ENCODE data around the gene GABRR1. TPM values are rescaled to one million over a fixed set of nuclear protein-coding genes. Genes with fewer than 3 reads are reported as not detected.

Gene GABRR1
- total RNA-seq, 1 donor from 2014 or later = not detected

DNA sequence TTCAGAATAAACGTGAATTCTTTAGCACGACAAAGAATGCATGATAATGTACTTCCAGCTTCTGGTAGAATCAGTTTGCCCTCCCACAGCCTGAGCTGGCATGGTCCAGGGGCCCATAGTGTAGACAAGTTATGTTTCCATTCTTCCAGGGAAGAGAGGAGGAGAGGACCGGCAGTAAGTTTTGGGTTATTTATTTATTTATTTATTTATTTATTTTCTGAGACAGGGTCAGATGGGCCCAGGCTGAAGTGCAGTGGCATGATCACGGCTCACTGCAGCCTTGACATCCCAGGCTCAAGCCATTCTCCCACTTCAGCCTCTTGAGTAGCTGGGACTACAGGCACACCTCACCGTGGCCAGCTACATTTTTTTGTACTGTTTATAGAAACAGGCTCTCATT, 4.7 kb downstream of the GABRR1 start:
- CTCF ChIA-PET = no interaction called here
- POLR2A ChIA-PET = no interaction called here
- Mint-ChIP-seq H3K9me3 (no peaks in the 10 kb centered on the region), H3K27ac (no peak overlapping the region), H3K36me3 (ENCODE audit: low read depth) (no peaks in the 10 kb centered on the region), H3K4me1 (no peaks in the 10 kb centered on the region), H3K27me3 (peaks cover 21% of the 10 kb centered on the region), H3K4me3 (no peak overlapping the region)
- intact Hi-C loops (cut with micrococcal nuclease) = no loop called here
- TF ChIP-seq, protein P1, sequence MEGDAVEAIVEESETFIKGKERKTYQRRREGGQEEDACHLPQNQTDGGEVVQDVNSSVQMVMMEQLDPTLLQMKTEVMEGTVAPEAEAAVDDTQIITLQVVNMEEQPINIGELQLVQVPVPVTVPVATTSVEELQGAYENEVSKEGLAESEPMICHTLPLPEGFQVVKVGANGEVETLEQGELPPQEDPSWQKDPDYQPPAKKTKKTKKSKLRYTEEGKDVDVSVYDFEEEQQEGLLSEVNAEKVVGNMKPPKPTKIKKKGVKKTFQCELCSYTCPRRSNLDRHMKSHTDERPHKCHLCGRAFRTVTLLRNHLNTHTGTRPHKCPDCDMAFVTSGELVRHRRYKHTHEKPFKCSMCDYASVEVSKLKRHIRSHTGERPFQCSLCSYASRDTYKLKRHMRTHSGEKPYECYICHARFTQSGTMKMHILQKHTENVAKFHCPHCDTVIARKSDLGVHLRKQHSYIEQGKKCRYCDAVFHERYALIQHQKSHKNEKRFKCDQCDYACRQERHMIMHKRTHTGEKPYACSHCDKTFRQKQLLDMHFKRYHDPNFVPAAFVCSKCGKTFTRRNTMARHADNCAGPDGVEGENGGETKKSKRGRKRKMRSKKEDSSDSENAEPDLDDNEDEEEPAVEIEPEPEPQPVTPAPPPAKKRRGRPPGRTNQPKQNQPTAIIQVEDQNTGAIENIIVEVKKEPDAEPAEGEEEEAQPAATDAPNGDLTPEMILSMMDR (IDR thresholded peaks at IDR 0.05) = no peak
- ATAC-seq (ENCODE audit: low read depth) (no peak), DNase-seq (no peak)

DNA sequence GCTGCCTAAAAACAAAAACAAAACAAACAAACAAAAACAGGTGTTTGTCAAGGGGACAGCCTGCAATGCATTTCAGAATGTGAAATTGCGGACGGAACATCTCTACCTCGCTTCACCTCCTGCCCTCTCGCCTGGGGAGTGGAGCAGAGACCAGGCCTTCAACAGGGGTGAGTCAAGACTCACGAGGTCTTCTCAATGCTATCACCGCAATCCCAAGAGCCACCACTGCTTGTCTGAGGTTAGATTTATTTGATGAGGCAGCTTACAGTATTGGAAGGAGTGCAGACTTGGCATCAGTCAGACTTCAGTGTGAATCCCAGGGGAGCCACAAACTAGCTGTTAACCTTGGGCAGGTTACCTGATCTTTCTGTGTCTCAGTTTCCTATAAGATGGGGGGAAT, 7.7 kb downstream of the GABRR1 start:
- POLR2A ChIA-PET = no interaction called here
- TF ChIP-seq, protein P1 (IDR thresholded peaks at IDR 0.05) = no peak
- no peaks in the 10 kb centered on the region for H3K4me1 Mint-ChIP-seq
- intact Hi-C loops (cut with micrococcal nuclease) = no loop called here
- ATAC-seq (ENCODE audit: low read depth) = no peak
- CTCF ChIA-PET = no interaction called here
- DNase-seq = no peak
- peaks cover 11% of the 10 kb centered on the region for H3K27me3 Mint-ChIP-seq
- H3K36me3 Mint-ChIP-seq (ENCODE audit: low read depth) = no peaks in the 10 kb centered on the region
- no peaks in the 10 kb centered on the region for H3K9me3 Mint-ChIP-seq
- no peak overlapping the region for H3K4me3 Mint-ChIP-seq
- H3K27ac Mint-ChIP-seq = no peak overlapping the region

DNA sequence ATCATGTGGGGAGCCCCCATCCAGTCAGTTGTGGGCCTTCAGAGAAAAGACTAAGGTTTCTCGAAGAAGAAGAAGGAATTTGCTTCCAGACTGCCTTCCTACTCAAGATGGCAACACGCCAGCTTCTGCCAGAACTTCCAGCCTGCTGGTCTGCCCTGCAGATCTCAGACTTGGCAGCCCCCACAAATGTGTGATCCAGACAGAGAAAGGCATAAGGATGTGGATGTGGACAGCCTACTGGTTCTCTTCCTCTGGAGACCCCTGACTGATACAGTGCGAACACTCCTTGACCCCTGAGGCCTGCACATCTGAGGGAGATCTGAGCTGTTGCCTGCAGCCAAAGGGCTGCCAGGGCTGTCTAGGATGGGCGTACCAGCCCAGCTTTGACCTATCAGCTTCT, 8.6 kb downstream of the GABRR1 start:
- no peaks in the 10 kb centered on the region for H3K9me3 Mint-ChIP-seq
- ATAC-seq (ENCODE audit: low read depth) (no peak), DNase-seq (no peak)
- no peak overlapping the region for H3K4me3 Mint-ChIP-seq
- TF ChIP-seq, protein P1 (IDR thresholded peaks at IDR 0.05) = no peak
- ChIA-PET CTCF (no interaction called here), POLR2A (no interaction called here)
- no peak overlapping the region for H3K27ac Mint-ChIP-seq
- H3K4me1 Mint-ChIP-seq = no peaks in the 10 kb centered on the region
- intact Hi-C loops (cut with micrococcal nuclease) = no loop called here
- peaks cover 8% of the 10 kb centered on the region for H3K27me3 Mint-ChIP-seq
- H3K36me3 Mint-ChIP-seq (ENCODE audit: low read depth) = no peaks in the 10 kb centered on the region

GRCh38 chr6:89205819-89206218, 11.3 kb downstream of the GABRR1 start:
- Mint-ChIP-seq H3K4me1 (no peaks in the 10 kb centered on the region), H3K36me3 (ENCODE audit: low read depth) (no peaks in the 10 kb centered on the region), H3K27me3 (peaks cover under 1% of the 10 kb centered on the region), H3K9me3 (no peaks in the 10 kb centered on the region), H3K4me3 (no peak overlapping the region), H3K27ac (no peak overlapping the region)
- TF ChIP-seq, protein P1 (IDR thresholded peaks at IDR 0.05) = no peak
- DNase-seq (no peak), ATAC-seq (ENCODE audit: low read depth) (no peak)
- POLR2A ChIA-PET = no interaction called here
- CTCF ChIA-PET = no interaction called here
- intact Hi-C loops (cut with micrococcal nuclease) = no loop called here

- H3K36me3 Mint-ChIP-seq (ENCODE audit: low read depth) = no peaks in the 10 kb centered on the region
- H3K9me3 Mint-ChIP-seq = no peaks in the 10 kb centered on the region
- no peak for DNase-seq
- peaks cover 7% of the 10 kb centered on the region for H3K27me3 Mint-ChIP-seq
- ChIA-PET POLR2A (no interaction called here), CTCF (no interaction called here)
- intact Hi-C loops (cut with micrococcal nuclease) = no loop called here
- ATAC-seq (ENCODE audit: low read depth) = no peak
- H3K4me1 Mint-ChIP-seq = no peaks in the 10 kb centered on the region
- TF ChIP-seq, protein P1 (IDR thresholded peaks at IDR 0.05) = no peak
- H3K4me3 Mint-ChIP-seq = no peak overlapping the region
- no peak overlapping the region for H3K27ac Mint-ChIP-seq
Observed at GRCh38 chr6:89204096-89204495, 13.1 kb downstream of the GABRR1 start.

All from activated B cell treated with CpG ODN at 0.5 μM for 24 hours (primary cell).